HUES64 (cell line): ENCODE data around the gene LRP6.

Experiments used
- H3K27ac ChIP-seq: 2 replicates; pipeline ENCODE4 v1.7.0; 2013; ENCODE audit warnings: low read depth, low read length, inconsistent platforms
- H3K27me3 ChIP-seq: 2 replicates; pipeline ENCODE4 v1.6.1; 2013; ENCODE audit warnings: mild to moderate bottlenecking, low read length; ENCODE audit not compliant: insufficient read depth
- H3K36me3 ChIP-seq: 2 replicates; pipeline ENCODE4 v1.6.1; 2013; ENCODE audit warnings: mild to moderate bottlenecking, low read length; ENCODE audit not compliant: insufficient read depth
- H3K4me1 ChIP-seq: 2 replicates; pipeline ENCODE4 v1.6.1; 2013; ENCODE audit warnings: mild to moderate bottlenecking, low read length, moderate library complexity; ENCODE audit not compliant: insufficient read depth
- H3K4me3 ChIP-seq: 2 replicates; pipeline ENCODE4 v1.5.1; 2013; ENCODE audit warnings: mild to moderate bottlenecking, low read length, moderate library complexity
- H3K9ac ChIP-seq: 2 replicates; pipeline ENCODE4 v1.6.1; 2013; ENCODE audit warnings: mild to moderate bottlenecking, low read depth, low read length
- H3K9me3 ChIP-seq: 2 replicates; pipeline ENCODE4 v1.6.1; 2013; ENCODE audit warnings: low read depth, low read length; ENCODE audit not compliant: insufficient read depth
- WGBS: fragments of 150-250, 120-280 bp; methylation state at CpG from one replicate; pipeline ENCODE4 v1.1.7; 2013; ENCODE audit warnings: missing lambda C conversion rate; 5-methylcytosine and 5-hydroxymethylcytosine counted together

The LRP6 gene

GRCh38 chr12:12070674-12071656 lies 195.9 kb downstream of the LRP6 start, which contains the start of gene BCL2L14:
Gene BCL2L14, plus strand, starts transcription at chr12:12070939. Its CDS starts 8,367 bp downstream, at chr12:12079306.
- H3K9ac ChIP-seq, result no peak within 1 kb of the TSS

GRCh38 chr12:12069821-12070548 lies 196.9 kb downstream of the LRP6 start:
- H3K36me3 ChIP-seq, result no peaks in the 10 kb centered on the region
- no peak overlapping the region for H3K9ac ChIP-seq
- peaks cover 5% of the 10 kb centered on the region for H3K4me1 ChIP-seq
- H3K4me3 ChIP-seq, result no peak overlapping the region
- H3K9me3 ChIP-seq, result no peaks in the 10 kb centered on the region
- no peaks in the 10 kb centered on the region for H3K27me3 ChIP-seq
- WGBS, result 96% methylated on average over 14 of the region's 14 CpGs
- no peak overlapping the region for H3K27ac ChIP-seq

More at GRCh38 chr12:12070674-12071656, 195.9 kb downstream of the LRP6 start, which contains the start of gene BCL2L14:
- no peaks in the 10 kb centered on the region for H3K27me3 ChIP-seq
- no peaks in the 10 kb centered on the region for H3K9me3 ChIP-seq
- no peak within 1 kb of the TSS for H3K4me3 ChIP-seq
- no peak within 1 kb of the TSS for H3K27ac ChIP-seq
- no peaks in the 10 kb centered on the region for H3K36me3 ChIP-seq
- peaks cover 5% of the 10 kb centered on the region for H3K4me1 ChIP-seq
- WGBS, result 70% methylated on average over 11 of the region's 12 CpGs

GRCh38 chr12:12068751-12069150 lies 198.1 kb downstream of the LRP6 start:
- Histone ChIP-seq H3K4me3 (no peak overlapping the region), H3K27ac (no peak overlapping the region), H3K36me3 (no peaks in the 10 kb centered on the region), H3K27me3 (no peaks in the 10 kb centered on the region), H3K9me3 (no peaks in the 10 kb centered on the region), H3K4me1 (peaks cover 5% of the 10 kb centered on the region), H3K9ac (no peak overlapping the region)
- 91% methylated on average over 6 of the region's 6 CpGs for WGBS
